Measurements from ENCODE around the gene EIF5A. TPM values are rescaled to one million over a fixed set of nuclear protein-coding genes. Genes with fewer than 3 reads are reported as not detected.

EIF5A gene
- polyA plus RNA-seq, 2 of the 4 experiments (the other 2 are of a cell fraction) = 969 to 1,918 TPM

DNA sequence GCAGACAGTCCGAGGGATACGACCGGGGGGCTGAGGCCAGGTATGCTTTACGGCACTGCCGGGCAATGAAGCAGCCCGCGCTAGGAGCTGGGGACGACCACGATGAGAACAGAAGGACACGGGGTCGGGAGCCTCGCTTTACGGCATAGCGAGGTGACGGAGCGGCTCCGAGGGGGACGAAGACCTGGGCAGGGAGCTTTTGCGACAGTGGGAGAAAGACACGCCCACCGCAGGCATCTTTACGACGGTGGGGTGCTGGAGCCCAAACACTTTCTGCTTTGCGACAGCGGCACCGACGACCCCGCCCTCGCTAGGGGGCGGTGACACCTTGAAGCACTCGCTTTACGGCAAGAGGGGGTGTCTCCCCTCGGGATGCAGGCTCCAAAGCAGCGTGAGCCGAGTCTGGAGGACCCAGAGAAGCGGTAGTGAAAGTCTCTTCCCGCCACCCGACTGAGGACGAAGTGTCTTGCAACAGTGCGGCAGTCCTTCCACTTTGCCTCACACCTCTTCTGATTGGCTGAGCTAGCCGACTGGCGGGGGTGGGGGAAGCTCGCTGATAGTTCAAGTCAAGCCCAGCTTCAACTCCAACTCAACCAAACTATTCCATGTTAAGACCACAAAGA lies 22.1 kb downstream of the EIF5A start:
- WGBS (ENCODE audit: missing lambda C conversion rate) = under 1% methylated on average over 38 of the region's 43 CpGs
- ChIA-PET CTCF (interaction anchor here (1.0 to 23.9 kb wide), 11 partner anchors 9 to 284 kb away, joined by 3 to 433 read pairs (median 7); partner anchors contain the start of genes ACAP1, KCTD11, SENP3 and SLC2A4), POLR2A (interaction anchor here (0.9 to 1.6 kb wide), 12 partner anchors 9 to 231 kb away, joined by 3 to 22 read pairs (median 5); partner anchors contain the start of genes GPS2, PLSCR3 and TMEM256)
- peaks cover 15% of the 10 kb centered on the region; the same call in 2 of the 3 replicates for H3K4me1 ChIP-seq
- FAIRE-seq = peak; percentile 89
- ATAC-seq = peak; percentile 62 to 82
- H3K9me3 ChIP-seq = no peaks in the 10 kb centered on the region
- H3K4me3 ChIP-seq = peak overlapping the region; percentile 81
- H3K27ac ChIP-seq = peak overlapping the region; percentile 89 to 98
- peak overlapping the region; percentile 56 for H3K4me2 ChIP-seq
- DNase-seq (ENCODE audit: low read depth in 1 of 2, low spot score in 1 of 2) = peak; percentile 99 to 100
- TF ChIP-seq POLR2A (IDR thresholded peaks at IDR 0.05; ENCODE audit: low read length) (peak; percentile 87), BCL3 (IDR thresholded peaks at IDR 0.05) (0 out of 3 replicates have a peak, but pooled peaks have one; percentile 14), ZNF302 (CRISPR knock-in tag; IDR thresholded peaks at IDR 0.05) (no peak), GATA3 (IDR thresholded peaks at IDR 0.05; ENCODE audit: borderline replicate concordance) (peak; percentile 76; the same call in 1 of the 2 replicates), JUN (IDR thresholded peaks at IDR 0.05) (peak; percentile 62 to 66; a peak in 4 of 5 replicates), PHF8 (IDR thresholded peaks at IDR 0.05; ENCODE audit: borderline replicate concordance, low read depth) (0 out of 2 replicates have a peak, but pooled peaks have one; percentile 30), E2F6 (IDR thresholded peaks at IDR 0.05; ENCODE audit: borderline replicate concordance, low read depth) (peak; percentile 78; the same call in 1 of the 2 replicates), MAZ (IDR thresholded peaks at IDR 0.05; ENCODE audit: borderline replicate concordance, low read depth, low read length) (peak; percentile 7; the same call in 1 of the 2 replicates), MAX (IDR thresholded peaks at IDR 0.05) (peak; percentile 87)
- TF ChIP-seq, protein P1, sequence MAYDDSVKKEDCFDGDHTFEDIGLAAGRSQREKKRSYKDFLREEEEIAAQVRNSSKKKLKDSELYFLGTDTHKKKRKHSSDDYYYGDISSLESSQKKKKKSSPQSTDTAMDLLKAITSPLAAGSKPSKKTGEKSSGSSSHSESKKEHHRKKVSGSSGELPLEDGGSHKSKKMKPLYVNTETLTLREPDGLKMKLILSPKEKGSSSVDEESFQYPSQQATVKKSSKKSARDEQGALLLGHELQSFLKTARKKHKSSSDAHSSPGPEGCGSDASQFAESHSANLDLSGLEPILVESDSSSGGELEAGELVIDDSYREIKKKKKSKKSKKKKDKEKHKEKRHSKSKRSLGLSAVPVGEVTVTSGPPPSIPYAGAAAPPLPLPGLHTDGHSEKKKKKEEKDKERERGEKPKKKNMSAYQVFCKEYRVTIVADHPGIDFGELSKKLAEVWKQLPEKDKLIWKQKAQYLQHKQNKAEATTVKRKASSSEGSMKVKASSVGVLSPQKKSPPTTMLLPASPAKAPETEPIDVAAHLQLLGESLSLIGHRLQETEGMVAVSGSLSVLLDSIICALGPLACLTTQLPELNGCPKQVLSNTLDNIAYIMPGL (CRISPR knock-in tag; IDR thresholded peaks at IDR 0.05; ENCODE audit: borderline replicate concordance) = no peak
- TF ChIP-seq, protein P2, sequence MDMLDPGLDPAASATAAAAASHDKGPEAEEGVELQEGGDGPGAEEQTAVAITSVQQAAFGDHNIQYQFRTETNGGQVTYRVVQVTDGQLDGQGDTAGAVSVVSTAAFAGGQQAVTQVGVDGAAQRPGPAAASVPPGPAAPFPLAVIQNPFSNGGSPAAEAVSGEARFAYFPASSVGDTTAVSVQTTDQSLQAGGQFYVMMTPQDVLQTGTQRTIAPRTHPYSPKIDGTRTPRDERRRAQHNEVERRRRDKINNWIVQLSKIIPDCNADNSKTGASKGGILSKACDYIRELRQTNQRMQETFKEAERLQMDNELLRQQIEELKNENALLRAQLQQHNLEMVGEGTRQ (IDR thresholded peaks at IDR 0.05) = peak; percentile 29; the same call in 1 of the 2 replicates

DNA sequence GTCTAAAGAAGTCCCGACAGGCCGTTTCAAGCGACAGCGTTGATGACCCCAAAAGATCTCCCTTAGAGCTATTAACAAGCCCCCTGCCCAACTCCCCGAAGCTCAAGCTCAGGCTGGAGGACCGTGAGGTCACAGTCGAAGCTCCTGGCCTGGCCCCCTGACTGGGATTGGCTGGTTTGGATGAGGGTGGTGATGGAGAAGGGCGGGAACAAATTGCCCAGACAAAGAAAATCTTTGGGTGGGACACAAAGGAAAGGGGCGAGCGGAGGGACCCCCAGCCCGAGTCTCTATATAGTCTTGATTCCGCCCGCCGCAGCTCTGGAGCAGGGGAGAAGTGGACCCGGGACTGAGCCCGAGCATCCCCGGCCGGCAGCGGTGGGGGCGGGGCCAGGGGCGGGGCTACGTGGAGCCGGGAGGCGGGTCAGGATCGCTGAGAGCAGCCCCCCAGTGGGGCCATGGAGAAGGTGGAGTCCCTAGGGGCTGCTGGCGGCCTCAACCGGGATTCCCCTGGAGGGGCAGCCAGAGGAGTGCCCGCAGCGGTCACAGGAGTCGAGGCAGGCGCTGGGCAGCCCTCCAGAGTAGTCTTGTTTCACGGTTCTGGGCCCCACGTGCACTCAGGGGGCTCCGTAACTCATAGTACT lies 22.7 kb downstream of the EIF5A start:
- TF ChIP-seq GATA3 (IDR thresholded peaks at IDR 0.05; ENCODE audit: borderline replicate concordance) (no peak), PHF8 (IDR thresholded peaks at IDR 0.05; ENCODE audit: borderline replicate concordance, low read depth) (0 out of 2 replicates have a peak, but pooled peaks have one; percentile 8), SMC3 (IDR thresholded peaks at IDR 0.05) (no peak), POLR2A (IDR thresholded peaks at IDR 0.05; ENCODE audit: low read length) (peak; percentile 37; the same call in 1 of the 2 replicates), BHLHE40 (IDR thresholded peaks at IDR 0.05; ENCODE audit: low read depth, low read length) (no peak), ZFP36 (IDR thresholded peaks at IDR 0.05; ENCODE audit: borderline replicate concordance, partially characterized antibody) (no peak), EHMT2 (IDR thresholded peaks at IDR 0.05; ENCODE audit: low read depth) (no peak), MYC (IDR thresholded peaks at IDR 0.05; ENCODE audit: borderline replicate concordance, low read length) (0 out of 2 replicates have a peak, but pooled peaks have one; percentile 17), ATOH8 (CRISPR knock-in tag; IDR thresholded peaks at IDR 0.05; ENCODE audit: low read depth) (no peak; the same call in 1 of the 2 replicates), CTCF (IDR thresholded peaks at IDR 0.05) (no peak), HES2 (IDR thresholded peaks at IDR 0.05) (no peak), BCL3 (IDR thresholded peaks at IDR 0.05) (0 out of 3 replicates have a peak, but pooled peaks have one; percentile 22), RNF2 (IDR thresholded peaks at IDR 0.05; ENCODE audit: borderline replicate concordance, low read depth) (no peak), CHD4 (IDR thresholded peaks at IDR 0.05; ENCODE audit: borderline replicate concordance) (no peak)
- no peak for FAIRE-seq

More for the DNA sequence above, 22.7 kb downstream of the EIF5A start:
- Histone ChIP-seq H3K27ac (peak overlapping the region; percentile 89 to 98), H3K9me3 (no peaks in the 10 kb centered on the region), H3K4me2 (peak overlapping the region; percentile 56), H3K4me1 (peaks cover 15% of the 10 kb centered on the region; the same call in 2 of the 3 replicates), H3K4me3 (peak overlapping the region; percentile 81)
- WGBS (ENCODE audit: missing lambda C conversion rate) = 2% methylated on average over 24 of the region's 34 CpGs
- ATAC-seq (peak; percentile 85 to 92), DNase-seq (ENCODE audit: low read depth in 1 of 2, low spot score in 1 of 2) (peak; percentile 90 to 100)
- ChIA-PET CTCF (interaction anchor here (0.9 to 23.9 kb wide), 12 partner anchors 12 to 284 kb away, joined by 3 to 433 read pairs (median 6); partner anchors contain the start of genes ACAP1, KCTD11, SENP3 and SLC2A4), POLR2A (interaction anchor here (0.9 to 1.6 kb wide), 11 partner anchors 10 to 230 kb away, joined by 3 to 22 read pairs (median 5); partner anchors contain the start of genes GPS2, PLSCR3 and TMEM256)

All from A549 (cell line).